EH (cell line): ENCODE results near the gene EDEM1.
"Not testable (repeated sequence)": the region's sequence is repeated elsewhere in the genome, so short reads cannot be mapped to it uniquely, and the experiment has no call there.

Source experiments
- DNase-seq: peaks from one replicate; pipeline ENCODE4 v3.0.0-alpha.2; 2015; ENCODE audit warnings: low read depth

Gene EDEM1

DNA sequence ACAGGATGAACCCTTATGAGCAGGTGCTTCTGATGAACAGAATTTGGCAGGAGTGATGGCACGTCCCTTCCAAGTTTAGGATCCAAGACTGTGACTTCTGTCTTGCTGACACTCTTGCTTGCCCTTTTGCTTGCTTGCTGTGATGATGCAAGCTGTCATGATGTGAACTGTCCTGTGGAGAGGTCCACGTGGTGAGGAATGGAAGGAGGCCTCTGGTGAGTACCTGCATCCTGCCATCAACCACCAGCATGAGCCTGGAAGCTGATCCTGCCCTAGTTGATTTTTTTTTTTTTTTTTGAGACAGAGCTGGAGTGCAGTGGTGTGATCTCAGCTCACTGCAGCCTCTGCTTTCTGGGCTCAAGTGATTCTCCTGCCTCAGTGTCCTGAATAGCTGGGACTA, 45.5 kb downstream of the EDEM1 start:
- no peak for DNase-seq

DNA sequence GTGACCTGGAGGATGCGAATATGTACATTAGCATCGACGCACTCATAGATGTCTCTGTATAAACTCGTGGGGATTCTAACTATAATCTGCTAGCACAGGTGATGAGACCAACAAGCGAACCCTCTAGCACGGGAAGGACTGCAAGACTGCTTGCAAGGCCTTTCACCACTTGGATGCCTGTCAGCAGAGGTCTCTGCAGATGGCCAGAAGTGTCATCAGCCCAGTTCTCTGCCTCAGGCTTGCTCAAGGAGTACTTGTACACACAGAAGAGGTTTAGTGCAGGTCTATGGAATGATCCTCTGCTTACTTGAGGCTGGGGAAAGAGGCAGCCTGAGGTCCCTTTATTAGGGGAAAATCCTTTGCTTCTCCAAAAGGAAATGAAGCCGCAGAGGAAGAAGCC, 48.1 kb downstream of the EDEM1 start:
- no peak for DNase-seq

DNA sequence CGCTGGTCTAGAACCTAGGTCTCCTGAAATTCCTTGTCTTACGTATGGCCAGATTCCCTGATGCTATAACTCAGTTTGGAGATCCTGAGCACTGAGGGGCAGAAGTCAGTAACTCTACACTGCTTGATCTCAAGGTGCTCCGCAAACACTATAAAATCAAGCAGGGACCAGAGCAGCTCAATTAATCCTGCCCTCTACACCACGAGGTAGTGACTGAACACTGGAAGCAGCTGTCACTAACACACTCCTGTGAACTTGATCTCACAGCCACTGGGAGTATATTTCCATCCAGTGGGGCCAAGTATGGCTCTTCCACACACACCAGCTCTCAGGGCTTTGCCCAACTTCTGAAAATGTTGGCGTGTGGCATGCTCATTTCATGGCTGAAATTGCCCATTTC, 51.0 kb downstream of the EDEM1 start:
- no peak for DNase-seq

DNA sequence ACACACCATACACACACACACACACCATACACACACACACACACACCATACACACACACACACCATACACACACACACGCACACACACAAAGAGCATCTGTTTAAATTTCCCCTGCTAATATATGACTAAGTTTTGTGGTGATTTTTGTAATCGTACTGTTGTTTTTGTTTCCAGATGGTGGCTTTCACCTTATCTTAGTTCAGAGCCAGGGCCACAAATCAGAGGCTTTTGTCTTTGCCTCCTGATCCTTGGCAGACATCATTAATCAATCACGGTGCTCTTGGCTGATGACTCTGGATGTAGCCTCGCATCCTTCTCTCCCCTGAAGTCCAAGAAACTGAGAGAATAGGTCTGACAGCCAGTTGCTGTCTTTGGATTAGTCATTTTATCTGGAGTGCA, 52.1 kb downstream of the EDEM1 start:
- DNase-seq = no peak

DNA sequence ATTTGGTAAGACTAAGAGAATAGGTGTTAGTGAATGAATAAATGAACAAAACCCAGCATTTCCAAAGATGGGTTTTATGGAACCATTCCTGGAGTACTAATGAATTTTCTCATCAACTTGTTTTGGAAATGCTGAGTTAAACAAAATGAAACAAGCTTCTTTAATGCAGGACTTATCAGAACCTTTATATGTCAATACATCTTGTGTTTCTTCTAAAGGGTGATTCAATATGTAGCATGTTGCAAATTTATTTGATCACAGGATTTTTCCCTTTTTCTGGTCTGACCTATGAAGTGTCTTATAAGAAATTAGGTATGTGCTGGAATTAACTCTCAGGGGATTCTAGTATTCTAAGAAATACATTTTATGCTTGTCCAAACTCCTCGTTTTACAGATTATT, 53.2 kb downstream of the EDEM1 start:
- DNase-seq = no peak

DNA sequence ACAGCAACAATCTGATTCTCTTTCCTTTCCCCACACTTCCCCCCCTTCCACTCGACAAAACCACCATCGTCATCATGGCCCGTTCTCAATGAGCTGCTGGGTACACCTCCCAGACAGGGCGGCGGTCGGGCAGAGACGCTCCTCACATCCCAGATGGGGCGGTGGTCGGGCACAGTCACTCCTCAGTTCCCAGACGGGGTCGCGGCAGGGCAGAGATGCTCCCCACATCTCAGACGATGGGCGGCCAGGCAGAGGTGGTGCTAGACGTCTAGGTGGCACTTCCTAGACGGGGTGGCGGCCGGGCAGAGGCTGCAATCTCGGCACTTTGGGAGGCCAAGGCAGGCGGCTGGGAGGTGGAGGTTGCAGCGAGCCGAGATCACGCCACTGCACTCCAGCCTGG, 55.3 kb downstream of the EDEM1 start:
- not testable (repeated sequence) for DNase-seq

DNA sequence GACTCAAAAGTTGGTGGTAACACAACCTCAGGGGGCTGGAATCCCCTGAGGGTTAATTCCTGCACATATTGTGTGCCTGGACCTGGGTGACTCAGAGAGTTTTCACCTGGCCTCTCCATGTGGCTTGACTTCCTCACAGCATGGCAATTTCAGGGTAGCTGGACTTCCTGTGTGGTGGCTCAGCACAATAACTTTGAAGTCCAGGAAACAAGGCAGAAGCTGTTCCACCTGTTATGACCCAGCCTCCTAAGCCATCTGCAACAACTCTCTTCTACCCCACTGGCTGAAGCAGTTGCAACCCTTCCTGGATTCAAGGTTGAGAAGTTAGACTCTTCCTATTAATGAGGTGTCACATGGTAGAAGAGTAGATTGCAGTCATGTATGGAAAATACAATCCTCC, 58.4 kb downstream of the EDEM1 start:
- no peak for DNase-seq

DNA sequence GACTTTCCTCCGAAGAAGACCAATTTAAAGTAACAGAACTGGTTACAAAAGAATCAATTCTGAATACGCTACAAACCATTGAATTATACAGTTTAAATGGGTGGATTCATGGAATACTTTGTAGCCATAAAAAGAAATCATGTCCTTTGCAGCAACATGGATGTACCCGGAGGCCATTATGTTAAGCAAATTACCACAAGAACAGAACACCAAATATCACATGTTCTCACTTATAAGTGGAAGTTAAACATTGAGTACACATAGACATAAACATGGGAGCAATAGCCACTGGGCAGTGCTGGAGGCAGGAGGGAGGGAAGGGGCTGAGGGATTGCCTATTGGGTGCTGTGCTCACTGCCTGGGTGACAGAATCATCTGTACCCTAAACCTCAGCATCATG, 61.3 kb downstream of the EDEM1 start:
- no peak for DNase-seq

DNA sequence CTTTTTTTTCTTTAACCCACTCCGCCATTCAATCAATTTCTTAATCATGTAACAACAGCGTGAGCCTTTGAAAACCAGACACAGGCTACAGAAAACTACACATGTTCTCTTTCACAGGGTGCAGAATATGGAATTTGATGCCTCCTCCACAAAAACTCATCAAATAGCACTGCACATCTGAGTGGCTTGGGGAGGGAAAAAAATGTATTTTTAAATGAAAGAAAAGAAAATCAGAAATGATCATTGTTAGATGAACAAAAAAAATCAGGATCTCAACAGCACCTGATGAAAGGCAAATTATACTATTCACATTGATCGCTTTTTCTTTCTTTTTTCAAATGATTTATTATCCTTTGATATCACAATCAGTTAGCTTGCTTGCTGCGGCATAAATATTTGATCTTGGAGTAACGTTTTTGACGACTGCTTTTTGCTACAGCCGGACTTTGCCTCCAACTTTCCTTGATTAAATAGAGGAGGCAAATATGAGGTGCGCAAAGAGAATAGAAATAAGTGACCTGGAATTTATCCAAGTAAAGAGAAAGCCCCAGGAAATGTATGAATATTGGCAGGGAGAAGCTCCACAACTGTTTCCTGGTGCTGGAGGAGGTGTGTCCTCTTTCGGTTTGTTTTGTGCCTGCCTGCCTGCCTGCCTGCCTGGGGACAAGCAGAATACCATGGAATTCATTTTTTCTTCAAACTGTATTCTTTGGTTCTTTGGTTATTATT, 63.1 kb downstream of the EDEM1 start:
- no peak for DNase-seq

DNA sequence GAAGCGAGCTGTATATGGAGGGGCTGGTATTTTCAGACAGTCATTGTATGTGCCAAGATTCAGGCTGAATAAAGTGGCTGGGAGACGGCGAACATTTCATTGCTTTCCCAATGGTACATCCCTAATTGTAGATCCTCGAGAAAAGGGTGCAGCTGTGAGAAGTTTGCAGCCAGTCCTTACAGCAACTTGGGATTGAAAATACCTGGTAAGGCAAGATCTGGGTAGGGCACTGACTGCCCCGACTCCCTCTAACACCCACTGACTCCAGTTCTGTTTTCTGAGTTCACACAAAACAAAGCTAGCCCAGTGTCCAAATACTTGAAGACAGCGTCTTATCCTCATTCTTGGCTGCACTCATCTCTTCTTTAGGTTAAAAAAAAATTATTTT, 63.7 kb downstream of the EDEM1 start:
- no peak for DNase-seq

DNA sequence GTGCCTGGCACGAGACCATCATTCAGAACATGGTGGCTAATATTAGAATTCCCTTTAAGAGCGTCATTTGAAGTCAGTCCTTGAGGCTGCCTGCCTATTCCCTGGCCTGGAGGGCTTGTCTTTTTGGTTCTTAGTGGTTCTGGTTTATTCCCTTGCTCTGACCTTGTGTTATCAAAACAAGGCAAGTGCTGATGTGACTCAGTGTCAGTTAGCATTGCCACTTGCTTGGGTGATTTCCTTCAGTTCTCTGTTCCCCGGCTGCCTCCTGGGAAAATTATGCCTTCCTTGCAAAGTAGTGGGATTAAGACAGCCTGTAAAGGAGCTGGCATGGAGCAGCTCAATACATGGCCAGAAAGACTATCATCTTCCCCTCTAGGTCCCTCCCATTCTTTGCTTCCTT, 64.6 kb downstream of the EDEM1 start:
- DNase-seq = no peak

DNA sequence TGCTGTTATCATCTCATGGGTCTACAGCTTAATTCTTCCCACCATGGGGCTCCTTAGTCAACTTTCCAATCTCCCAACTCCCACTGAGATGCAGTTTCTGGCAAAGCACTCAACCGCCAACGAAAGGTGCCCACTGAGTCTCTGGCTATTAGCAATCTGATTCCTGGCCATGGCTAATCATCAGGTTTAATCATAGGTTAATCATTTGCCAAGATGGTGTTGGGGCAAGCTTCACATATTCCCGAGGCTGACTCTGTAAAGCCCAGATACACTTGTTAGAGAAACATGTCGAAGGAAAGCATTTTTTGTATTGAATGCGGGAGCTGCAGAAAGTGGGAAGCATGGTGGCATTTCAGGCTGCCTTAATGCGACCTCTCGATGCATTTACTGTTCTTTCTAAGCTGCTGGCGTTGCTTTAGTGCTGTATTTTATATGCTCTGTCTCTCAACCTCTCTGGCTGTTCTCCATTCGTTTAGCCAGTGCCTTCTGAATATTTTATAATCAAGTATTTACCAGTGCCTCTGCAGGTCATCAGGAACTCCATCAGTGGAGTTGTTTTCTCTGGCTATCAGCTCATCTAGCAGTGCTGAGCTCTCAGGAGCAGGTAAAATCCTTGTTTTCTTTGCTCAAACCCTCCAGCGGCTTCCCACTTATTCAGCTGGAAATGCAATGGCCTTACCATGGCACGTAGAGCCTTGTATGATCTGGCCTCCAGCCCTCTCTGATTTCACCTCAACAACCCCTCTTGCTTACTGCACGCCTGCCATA, 67.0 kb downstream of the EDEM1 start:
- DNase-seq = no peak

DNA sequence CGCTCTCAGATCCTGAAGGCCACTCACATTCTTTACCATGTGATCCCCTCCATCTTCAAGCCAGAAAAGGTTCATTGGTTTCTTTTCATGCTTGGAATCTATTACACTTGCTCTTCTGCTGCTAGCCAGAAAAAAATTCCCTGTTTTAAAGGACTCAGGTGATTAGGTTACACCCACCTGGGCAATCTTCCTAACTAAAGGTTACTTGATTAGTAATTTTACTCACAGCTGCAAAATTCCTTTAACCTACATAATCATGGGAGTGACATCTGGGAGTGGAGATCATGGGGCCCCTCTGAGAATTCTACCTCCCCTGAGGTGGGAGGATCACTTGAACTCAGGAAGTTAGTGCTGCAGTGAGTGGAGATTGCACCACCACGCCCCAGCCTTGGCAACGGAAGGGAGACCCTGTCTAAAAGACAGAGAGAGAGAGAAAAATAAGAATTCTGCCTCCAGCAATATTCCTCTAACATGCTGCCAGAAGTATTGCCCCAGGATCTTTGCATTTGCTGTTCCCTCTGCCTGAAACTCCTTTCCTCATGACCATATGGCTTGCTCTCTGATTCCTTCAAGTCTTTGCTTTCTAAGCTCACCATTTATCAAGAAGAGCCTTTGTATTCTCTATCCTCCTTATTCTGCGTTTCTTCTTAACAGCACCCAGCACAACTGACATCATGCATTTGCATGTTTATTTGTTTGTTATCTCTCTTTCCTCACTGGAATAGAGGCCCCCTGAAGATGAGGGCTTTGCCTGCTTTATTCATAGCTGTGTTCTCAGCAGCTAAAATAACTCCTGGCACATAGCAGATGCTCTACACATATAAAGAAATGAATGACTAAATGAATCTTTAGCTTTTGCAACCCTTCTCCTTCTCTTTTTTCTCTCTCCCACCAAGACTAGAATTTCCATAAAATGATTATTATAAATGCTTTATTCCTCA, 68.2 kb downstream of the EDEM1 start:
- DNase-seq = no peak

DNA sequence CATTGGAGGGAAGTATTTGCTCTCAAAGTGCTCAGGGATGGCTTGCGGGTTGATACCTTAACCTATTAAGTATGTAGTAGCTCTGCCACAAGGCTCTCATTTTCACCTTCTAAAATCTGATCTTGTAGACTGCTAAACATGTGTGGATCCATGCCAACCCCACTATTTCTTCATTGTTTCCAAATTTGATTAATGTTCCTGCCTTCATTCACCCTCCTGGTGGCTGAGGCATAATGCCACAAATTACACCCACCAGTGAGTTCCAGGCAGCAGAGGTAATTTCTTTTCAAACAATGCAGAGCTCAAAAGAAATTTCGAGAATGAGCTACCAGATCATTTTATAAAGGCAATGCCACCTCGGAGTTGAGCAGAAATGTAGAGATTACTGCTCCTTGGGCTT, 71.0 kb downstream of the EDEM1 start:
- DNase-seq = no peak

DNA sequence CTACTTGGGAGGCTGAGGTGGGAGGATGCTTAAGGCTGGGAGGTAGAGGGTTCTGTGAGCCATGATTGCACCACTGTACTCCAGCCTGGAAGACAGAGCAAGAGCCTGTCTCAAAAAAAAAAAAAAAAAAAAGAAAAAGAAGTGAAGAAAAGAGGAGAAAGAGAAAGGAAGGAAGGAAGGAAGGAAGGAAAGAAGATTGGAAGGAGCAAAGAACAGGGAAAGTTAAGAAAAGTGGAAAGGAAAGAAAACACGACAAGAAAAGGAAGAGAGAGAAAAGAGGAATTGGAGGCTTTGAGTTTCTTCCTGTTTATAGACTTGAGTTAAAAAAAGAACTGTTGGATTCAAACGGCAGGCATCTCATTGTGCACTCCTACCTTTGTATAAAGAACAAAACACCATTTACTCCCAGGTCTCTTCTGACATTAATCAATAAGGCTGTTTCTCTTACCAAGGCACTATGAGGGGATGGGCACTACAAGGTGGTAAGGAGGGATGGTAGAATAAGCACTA, 73.5 kb downstream of the EDEM1 start:
- DNase-seq = no peak

DNA sequence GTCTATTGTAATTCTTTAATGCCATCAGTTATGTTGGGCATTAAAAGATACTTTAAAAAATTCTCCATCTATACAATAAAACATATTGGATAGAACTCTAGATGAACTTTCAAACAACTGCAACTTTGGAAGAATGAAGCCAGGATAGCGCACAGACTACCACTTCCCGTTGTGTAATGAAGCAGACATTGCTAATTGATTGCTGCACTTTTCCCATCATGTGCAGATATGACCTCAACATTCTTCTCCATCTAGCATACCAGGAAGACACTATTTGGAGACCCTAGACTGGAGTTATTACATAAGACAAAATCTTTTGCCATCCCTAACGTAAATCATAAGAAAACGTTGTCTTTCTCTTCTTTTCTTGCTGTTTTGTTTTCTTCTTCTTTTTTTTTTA, 75.0 kb downstream of the EDEM1 start:
- no peak for DNase-seq

DNA sequence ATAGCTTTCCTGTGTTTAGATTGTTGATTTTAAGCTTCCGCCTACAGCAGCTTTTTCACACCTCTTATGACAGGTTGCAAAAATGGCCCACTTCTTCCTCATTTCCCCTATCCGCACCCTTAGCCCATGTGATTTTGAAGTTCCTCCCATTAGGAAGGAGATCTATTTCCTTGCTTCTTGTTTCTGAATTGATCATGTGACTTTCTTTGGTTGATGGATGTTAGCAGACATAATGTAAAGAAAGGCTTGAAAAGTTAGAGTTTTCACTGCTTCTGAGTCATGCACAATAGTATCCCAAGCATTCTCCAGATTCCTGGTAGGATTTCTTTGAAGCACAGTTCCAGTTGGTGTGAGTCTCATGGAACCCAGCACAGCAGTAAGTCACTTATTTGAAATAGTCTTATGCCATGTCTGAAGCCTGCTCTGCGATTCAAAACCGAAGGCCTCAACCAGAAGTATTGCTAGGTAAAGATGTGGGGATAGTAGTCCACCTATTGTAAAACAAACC, 76.6 kb downstream of the EDEM1 start:
- peak; percentile 75 for DNase-seq

DNA sequence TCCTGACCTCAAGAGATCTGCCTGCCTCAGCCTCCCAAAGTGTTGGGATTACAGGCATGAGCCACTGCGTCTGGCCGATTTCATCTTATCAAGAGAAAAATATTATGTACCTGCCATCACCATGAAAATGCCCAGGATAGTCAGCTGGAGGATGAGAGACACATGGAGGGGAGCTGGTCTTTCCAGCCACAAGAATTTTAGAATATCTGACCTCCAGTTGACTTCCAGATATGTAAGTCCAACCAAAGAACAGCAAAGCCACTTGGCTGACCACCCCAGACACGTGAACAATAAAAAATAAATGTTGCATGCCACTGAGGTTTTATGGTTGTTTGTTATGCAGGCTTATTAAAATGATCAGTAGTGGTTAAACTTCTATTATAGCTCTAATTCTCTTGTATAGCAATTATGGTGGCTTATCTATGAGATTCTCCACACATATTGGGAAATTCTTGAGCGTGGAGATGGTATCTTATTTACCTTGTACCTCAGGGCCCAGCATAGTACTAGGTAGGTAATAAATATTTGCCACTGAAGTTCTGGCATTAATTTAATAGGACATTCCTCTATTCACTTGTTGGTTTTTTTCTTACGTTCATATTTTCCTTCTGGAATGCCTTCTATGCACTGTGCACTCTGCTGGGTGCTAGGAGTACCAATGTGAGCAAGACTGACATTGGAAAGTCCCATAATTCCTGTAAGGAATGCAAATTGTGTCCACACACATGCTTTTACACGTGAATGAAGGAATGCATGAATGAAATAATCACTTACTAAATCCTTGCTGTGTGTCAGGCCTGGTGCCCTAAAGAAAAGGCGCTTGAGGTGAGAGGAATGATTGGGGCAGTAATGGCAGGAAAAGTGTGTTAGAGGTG, 77.6 kb downstream of the EDEM1 start:
- peak; percentile 62 for DNase-seq

DNA sequence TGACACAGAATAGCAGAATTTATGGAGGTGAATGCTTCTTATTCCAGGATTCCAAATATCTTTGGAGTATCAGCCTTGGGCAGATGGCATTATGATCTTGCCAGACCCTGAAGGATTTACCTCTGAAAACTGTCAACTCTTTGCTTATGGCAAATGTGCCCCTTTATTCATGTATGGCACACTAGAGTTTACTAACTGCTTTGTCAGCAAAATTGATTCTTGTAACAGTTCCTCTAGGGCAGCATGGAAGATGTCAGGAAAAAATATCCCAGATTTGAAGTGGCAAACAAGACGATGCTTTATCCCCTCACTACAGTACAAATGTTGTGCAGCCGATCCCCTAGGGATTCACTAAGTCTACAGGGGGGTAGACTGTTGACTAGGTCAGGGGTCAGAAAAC, 79.7 kb downstream of the EDEM1 start:
- no peak for DNase-seq

DNA sequence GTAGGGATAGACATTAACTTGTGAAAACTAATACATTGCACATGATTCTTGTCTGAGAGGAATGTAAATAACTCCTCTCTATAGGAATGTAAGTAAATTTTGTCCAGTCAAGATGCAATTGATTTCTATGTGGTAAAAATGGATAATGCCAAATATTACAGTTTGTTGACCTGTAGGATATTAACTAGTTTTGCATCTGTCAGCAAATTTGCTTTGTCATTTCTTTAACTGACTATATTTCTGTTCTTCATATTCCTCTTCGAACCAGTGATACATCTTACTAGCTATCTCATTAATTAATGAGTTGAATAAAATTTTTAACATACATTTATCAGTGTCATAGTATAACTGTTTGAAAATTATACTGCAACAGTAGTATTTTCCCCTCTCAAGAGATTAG, 80.4 kb downstream of the EDEM1 start:
- no peak for DNase-seq
